Sigmoid colon (tissue), 3 donors: Measurements from ENCODE around the gene PHF19.

Source experiments
- POLR2A ChIP-seq, 2 donors: fragments of 450-650 bp; IDR thresholded peaks; one replicate each; pipeline ENCODE4 v1.6.1; 2016; ENCODE audit warnings: antibody characterized with exemption in 2 of 2, mild to moderate bottlenecking in 2 of 2, moderate library complexity in 2 of 2
- TF ChIP-seq, protein P1 (sequence below), 4 experiments: fragments of 450-650 bp in 3 of 4; fragments of 200-600 bp in 1 of 4; IDR thresholded peaks; one replicate each; pipeline ENCODE4 v1.5.1; 2016 to 2019; ENCODE audit warnings: antibody characterized with exemption in 4 of 4, mild to moderate bottlenecking in 3 of 4, moderate library complexity in 2 of 4

DNA sequence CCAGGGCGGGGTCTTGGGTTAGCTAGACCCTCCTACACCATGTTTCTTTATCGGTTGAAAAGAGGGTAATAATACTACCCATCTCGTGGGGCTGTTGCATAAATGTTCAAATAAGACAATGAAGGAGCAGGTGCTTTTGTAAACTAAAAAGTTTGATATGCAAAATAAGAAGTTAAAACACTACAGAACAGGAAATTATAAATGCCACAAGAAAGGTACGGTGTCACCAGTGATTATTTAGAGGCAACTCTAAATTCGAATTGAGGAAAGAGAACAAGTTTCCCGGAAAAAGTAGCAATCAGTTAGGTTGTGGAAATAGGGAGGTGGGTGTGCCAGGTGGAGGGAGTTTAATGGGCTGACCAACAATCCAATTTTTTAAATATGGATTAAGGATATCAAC is 2.5 kb upstream of the PHF19 start:
- TF ChIP-seq, protein P1, sequence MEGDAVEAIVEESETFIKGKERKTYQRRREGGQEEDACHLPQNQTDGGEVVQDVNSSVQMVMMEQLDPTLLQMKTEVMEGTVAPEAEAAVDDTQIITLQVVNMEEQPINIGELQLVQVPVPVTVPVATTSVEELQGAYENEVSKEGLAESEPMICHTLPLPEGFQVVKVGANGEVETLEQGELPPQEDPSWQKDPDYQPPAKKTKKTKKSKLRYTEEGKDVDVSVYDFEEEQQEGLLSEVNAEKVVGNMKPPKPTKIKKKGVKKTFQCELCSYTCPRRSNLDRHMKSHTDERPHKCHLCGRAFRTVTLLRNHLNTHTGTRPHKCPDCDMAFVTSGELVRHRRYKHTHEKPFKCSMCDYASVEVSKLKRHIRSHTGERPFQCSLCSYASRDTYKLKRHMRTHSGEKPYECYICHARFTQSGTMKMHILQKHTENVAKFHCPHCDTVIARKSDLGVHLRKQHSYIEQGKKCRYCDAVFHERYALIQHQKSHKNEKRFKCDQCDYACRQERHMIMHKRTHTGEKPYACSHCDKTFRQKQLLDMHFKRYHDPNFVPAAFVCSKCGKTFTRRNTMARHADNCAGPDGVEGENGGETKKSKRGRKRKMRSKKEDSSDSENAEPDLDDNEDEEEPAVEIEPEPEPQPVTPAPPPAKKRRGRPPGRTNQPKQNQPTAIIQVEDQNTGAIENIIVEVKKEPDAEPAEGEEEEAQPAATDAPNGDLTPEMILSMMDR (IDR thresholded peaks at IDR 0.05), result no peak
- TF ChIP-seq POLR2A (IDR thresholded peaks at IDR 0.05), result no peak
